Measurements from ENCODE around the gene PPP2R3A.

GRCh38 chr3:136050250-136050649 lies 84.7 kb downstream of the PPP2R3A start:
- TF ChIP-seq CTCF (IDR thresholded peaks at IDR 0.05) (no peak), POLR2AphosphoS5 (IDR thresholded peaks at IDR 0.05) (no peak), POLR2A (IDR thresholded peaks at IDR 0.05) (no peak)
